ENCODE results near the gene CCDC60.

GRCh38 chr12:119432949-119433348, 98.4 kb downstream of the CCDC60 start:
- TF ChIP-seq CTCF (IDR thresholded peaks at IDR 0.05) (no peak), POLR2AphosphoS5 (IDR thresholded peaks at IDR 0.05) (no peak)

Data from breast epithelium (tissue), 3 donors.